Neural progenitor cell (in vitro differentiated cells): ENCODE data around the gene SPRY1.

Source experiments
- EZH2 ChIP-seq: fragments of 200-600 bp; sonication (generic); IDR thresholded peaks from 2 replicates; pipeline ENCODE4 v1.6.1; 2017; ENCODE audit warnings: antibody characterized with exemption, mild to moderate bottlenecking, moderate library complexity
- EZH2phosphoT487 ChIP-seq: fragments of 200-600 bp; sonication (generic); IDR thresholded peaks from 2 replicates; pipeline ENCODE4 v1.6.1; 2017; ENCODE audit warnings: antibody characterized with exemption
- TF ChIP-seq, protein P1 (sequence below): fragments of 200-600 bp; sonication (generic); IDR thresholded peaks from 2 replicates; pipeline ENCODE4 v1.5.1; 2017; ENCODE audit warnings: antibody characterized with exemption, mild to moderate bottlenecking

DNA sequence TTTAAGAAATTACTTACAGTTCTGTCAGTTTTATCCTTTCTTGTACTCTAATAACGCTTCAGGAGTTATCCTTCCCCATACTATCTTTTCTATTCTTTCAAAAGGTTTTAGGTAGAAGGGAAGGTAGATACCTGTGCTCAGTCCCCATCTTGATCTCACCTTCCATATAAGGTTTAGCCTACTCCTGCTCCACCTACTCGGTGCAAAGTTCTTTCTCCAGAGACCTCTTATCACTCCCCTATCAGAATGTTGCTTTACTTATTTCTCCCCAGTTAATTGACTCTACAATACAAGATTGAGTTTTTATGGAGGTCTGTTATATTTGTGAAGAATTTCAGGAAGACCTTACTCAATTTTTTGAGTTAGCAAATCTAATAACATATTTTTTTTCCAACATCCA is 33.9 kb downstream of the SPRY1 start:
- TF ChIP-seq EZH2, result no peak
- TF ChIP-seq, protein P1, sequence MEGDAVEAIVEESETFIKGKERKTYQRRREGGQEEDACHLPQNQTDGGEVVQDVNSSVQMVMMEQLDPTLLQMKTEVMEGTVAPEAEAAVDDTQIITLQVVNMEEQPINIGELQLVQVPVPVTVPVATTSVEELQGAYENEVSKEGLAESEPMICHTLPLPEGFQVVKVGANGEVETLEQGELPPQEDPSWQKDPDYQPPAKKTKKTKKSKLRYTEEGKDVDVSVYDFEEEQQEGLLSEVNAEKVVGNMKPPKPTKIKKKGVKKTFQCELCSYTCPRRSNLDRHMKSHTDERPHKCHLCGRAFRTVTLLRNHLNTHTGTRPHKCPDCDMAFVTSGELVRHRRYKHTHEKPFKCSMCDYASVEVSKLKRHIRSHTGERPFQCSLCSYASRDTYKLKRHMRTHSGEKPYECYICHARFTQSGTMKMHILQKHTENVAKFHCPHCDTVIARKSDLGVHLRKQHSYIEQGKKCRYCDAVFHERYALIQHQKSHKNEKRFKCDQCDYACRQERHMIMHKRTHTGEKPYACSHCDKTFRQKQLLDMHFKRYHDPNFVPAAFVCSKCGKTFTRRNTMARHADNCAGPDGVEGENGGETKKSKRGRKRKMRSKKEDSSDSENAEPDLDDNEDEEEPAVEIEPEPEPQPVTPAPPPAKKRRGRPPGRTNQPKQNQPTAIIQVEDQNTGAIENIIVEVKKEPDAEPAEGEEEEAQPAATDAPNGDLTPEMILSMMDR, result no peak
- TF ChIP-seq EZH2phosphoT487, result no peak
